WTC11 (cell line): ENCODE measurements around the gene ADH7. TPM values are rescaled to one million over a fixed set of nuclear protein-coding genes. Genes with fewer than 3 reads are reported as not detected.

Experiments
- ATAC-seq: fragments of 200-7000 bp; cut with Tn5 transposase; 2 replicates; pipeline ENCODE4 v1.10.0; 2021; ENCODE audit warnings: mild to moderate bottlenecking, moderate library complexity
- CTCF ChIA-PET: fragments of 300-600 bp; sonication (Branson Sonifier 250); formaldehyde crosslinking; loops from one replicate; lab custom pipeline; 2021; ENCODE audit warnings: antibody characterized with exemption; lab: Charles Lee
- POLR2A ChIA-PET: fragments of 350-600 bp; sonication (Branson Sonifier 250); formaldehyde crosslinking; loops from one replicate; lab custom pipeline; 2021; ENCODE audit warnings: antibody characterized with exemption; lab: Charles Lee
- DNase-seq: peaks from one replicate; pipeline ENCODE4 v3.0.0; 2021; ENCODE audit warnings: low spot score
- H3K27ac Mint-ChIP-seq: 2 replicates; pipeline ENCODE4 v1.8.0; 2021; ENCODE audit warnings: mixed read lengths
- H3K27me3 Mint-ChIP-seq: 2 replicates; pipeline ENCODE4 v1.8.0; 2021; ENCODE audit warnings: low read depth, mild to moderate bottlenecking, moderate library complexity, mixed read lengths
- H3K36me3 Mint-ChIP-seq: 2 replicates; pipeline ENCODE4 v1.8.0; 2021; ENCODE audit warnings: mixed read lengths
- H3K4me1 Mint-ChIP-seq: 2 replicates; pipeline ENCODE4 v1.8.0; 2022; ENCODE audit warnings: mixed read lengths
- H3K4me3 Mint-ChIP-seq: 2 replicates; pipeline ENCODE4 v1.8.0; 2021; ENCODE audit warnings: mild to moderate bottlenecking, moderate library complexity, mixed read lengths
- H3K9me3 Mint-ChIP-seq: 2 replicates; pipeline ENCODE4 v1.8.0; 2021; ENCODE audit warnings: mixed read lengths
- AR ChIP-seq: fragments of 250-450 bp; sonication (Bioruptor Pico); IDR thresholded peaks from 2 replicates; pipeline ENCODE4 v1.9.0; 2021; ENCODE audit warnings: mild to moderate bottlenecking
- ATF2 ChIP-seq: sonication (generic); formaldehyde crosslinking; IDR thresholded peaks from 2 replicates; pipeline ENCODE4 v1.8.1; 2022; ENCODE audit warnings: low read depth, missing genetic modification reagents, borderline replicate concordance
- CBFB ChIP-seq: sonication (generic); formaldehyde crosslinking; IDR thresholded peaks from 2 replicates; pipeline ENCODE4 v1.8.1; 2022; ENCODE audit warnings: mild to moderate bottlenecking, low read depth, missing genetic modification reagents
- CREM ChIP-seq: sonication (generic); formaldehyde crosslinking; IDR thresholded peaks from 2 replicates; pipeline ENCODE4 v1.8.1; 2022; ENCODE audit warnings: mild to moderate bottlenecking, missing genetic modification reagents, moderate library complexity
- ELF4 ChIP-seq: sonication (generic); formaldehyde crosslinking; IDR thresholded peaks from 2 replicates; pipeline ENCODE4 v1.8.1; 2022; ENCODE audit warnings: low read depth, mild to moderate bottlenecking, moderate library complexity, missing genetic modification reagents
- FOXK1 ChIP-seq: sonication (generic); formaldehyde crosslinking; IDR thresholded peaks from 2 replicates; pipeline ENCODE4 v1.8.0; 2022; ENCODE audit warnings: mild to moderate bottlenecking, moderate library complexity, missing genetic modification reagents
- FOXP1 ChIP-seq: sonication (generic); formaldehyde crosslinking; IDR thresholded peaks from 2 replicates; pipeline ENCODE4 v1.8.0; 2022; ENCODE audit warnings: missing genetic modification reagents, mild to moderate bottlenecking, moderate library complexity, borderline replicate concordance
- GABPB1 ChIP-seq: sonication (generic); formaldehyde crosslinking; IDR thresholded peaks from 2 replicates; pipeline ENCODE4 v1.8.1; 2023; ENCODE audit warnings: mild to moderate bottlenecking, missing genetic modification reagents
- GRHL2 ChIP-seq: fragments of 250-450 bp; sonication (Bioruptor Pico); IDR thresholded peaks from 2 replicates; pipeline ENCODE4 v1.8.0; 2022; ENCODE audit warnings: mild to moderate bottlenecking, moderate library complexity; ENCODE audit not compliant: insufficient replicate concordance, severe bottlenecking
- IRF2 ChIP-seq: sonication (generic); formaldehyde crosslinking; IDR thresholded peaks from 2 replicates; pipeline ENCODE4 v1.8.0; 2022; ENCODE audit warnings: low read depth, missing genetic modification reagents, borderline replicate concordance
- KAT7 ChIP-seq: sonication (generic); formaldehyde crosslinking; IDR thresholded peaks from 2 replicates; pipeline ENCODE4 v1.8.1; 2023; ENCODE audit warnings: missing genetic modification reagents, mild to moderate bottlenecking, borderline replicate concordance
- NR1H2 ChIP-seq: sonication (generic); formaldehyde crosslinking; IDR thresholded peaks from 2 replicates; pipeline ENCODE4 v1.9.0; 2021; ENCODE audit warnings: mild to moderate bottlenecking, moderate library complexity, missing genetic modification reagents
- PREB ChIP-seq: sonication (generic); formaldehyde crosslinking; IDR thresholded peaks from 2 replicates; pipeline ENCODE4 v1.8.1; 2022; ENCODE audit warnings: mild to moderate bottlenecking, missing genetic modification reagents, moderate library complexity, borderline replicate concordance
- SMAD3 ChIP-seq: sonication (generic); formaldehyde crosslinking; IDR thresholded peaks from 2 replicates; pipeline ENCODE4 v1.8.0; 2022; ENCODE audit warnings: missing genetic modification reagents, mild to moderate bottlenecking, borderline replicate concordance
- TEAD4 ChIP-seq: sonication (generic); formaldehyde crosslinking; IDR thresholded peaks from 2 replicates; pipeline ENCODE4 v1.8.0; 2022; ENCODE audit warnings: mild to moderate bottlenecking, missing genetic modification reagents
- USF2 ChIP-seq: sonication (generic); formaldehyde crosslinking; IDR thresholded peaks from 2 replicates; pipeline ENCODE4 v1.8.1; 2023; ENCODE audit warnings: mild to moderate bottlenecking, missing genetic modification reagents, moderate library complexity
- ZBTB21 ChIP-seq: sonication (generic); formaldehyde crosslinking; IDR thresholded peaks from 2 replicates; pipeline ENCODE4 v1.8.1; 2023; ENCODE audit warnings: mild to moderate bottlenecking, missing genetic modification reagents, borderline replicate concordance
- ZNF532 ChIP-seq: fragments of 250-450 bp; sonication (Bioruptor Pico); IDR thresholded peaks from 2 replicates; pipeline ENCODE4 v1.9.0; 2021; ENCODE audit warnings: mild to moderate bottlenecking, borderline replicate concordance
- ZSCAN18 ChIP-seq: fragments of 250-450 bp; sonication (Bioruptor Pico); IDR thresholded peaks from 2 replicates; pipeline ENCODE4 v2.1.2; 2022; ENCODE audit warnings: mild to moderate bottlenecking, moderate library complexity
- total RNA-seq: library from RNA; stranded (reverse); gene quantifications from 3 replicates; pipeline ENCODE4 v1.2.3, GENCODE V29; 2021

The ADH7 gene
- total RNA-seq, 1 experiment from 2014 or later, result not detected

GRCh38 chr4:99471349-99471748, 36.2 kb upstream of the ADH7 start:
- CTCF ChIA-PET, result interaction anchor here (0.5 to 1.8 kb wide), 9 partner anchors 8 to 1047 kb away, joined by 3 to 9 read pairs (median 5); partner anchors contain the start of gene MTTP
- TF ChIP-seq GABPB1 (no peak), FOXP1 (CRISPR knock-in tag) (no peak), USF2 (no peak), GRHL2 (CRISPR knock-in tag) (no peak), ZSCAN18 (no peak), AR (CRISPR knock-in tag) (no peak), CREM (CRISPR knock-in tag) (no peak)

GRCh38 chr4:99468889-99469288, 33.7 kb upstream of the ADH7 start:
- H3K4me1 Mint-ChIP-seq, result no peaks in the 10 kb centered on the region
- no peak for ATAC-seq
- POLR2A ChIA-PET, result no interaction called here
- H3K27me3 Mint-ChIP-seq, result no peaks in the 10 kb centered on the region; the same call in 1 of the 2 replicates
- H3K9me3 Mint-ChIP-seq, result no peaks in the 10 kb centered on the region
- CTCF ChIA-PET, result interaction anchor here (1.1 kb wide), 1 partner anchor 339 kb away, joined by 4 read pairs; no protein-coding TSS in a partner anchor
- no peak overlapping the region for H3K27ac Mint-ChIP-seq
- H3K36me3 Mint-ChIP-seq, result no peaks in the 10 kb centered on the region
- TF ChIP-seq FOXK1 (no peak), ZNF532 (CRISPR knock-in tag) (no peak), PREB (no peak), IRF2 (CRISPR knock-in tag) (no peak), KAT7 (CRISPR knock-in tag) (no peak), ZBTB21 (CRISPR knock-in tag) (no peak), CBFB (CRISPR knock-in tag) (no peak), TEAD4 (CRISPR knock-in tag) (no peak), ELF4 (CRISPR knock-in tag) (no peak), NR1H2 (CRISPR knock-in tag) (no peak), SMAD3 (no peak), ATF2 (CRISPR knock-in tag) (no peak)
- TF ChIP-seq, all 79 proteins: peak for 0
- DNase-seq, result no peak
- no peak overlapping the region for H3K4me3 Mint-ChIP-seq

More at GRCh38 chr4:99471349-99471748, 36.2 kb upstream of the ADH7 start:
- no peaks in the 10 kb centered on the region for H3K9me3 Mint-ChIP-seq
- POLR2A ChIA-PET, result no interaction called here
- H3K4me3 Mint-ChIP-seq, result no peak overlapping the region
- ATAC-seq, result peak; percentile 69
- no peak overlapping the region for H3K27ac Mint-ChIP-seq
- H3K4me1 Mint-ChIP-seq, result no peaks in the 10 kb centered on the region
- DNase-seq, result no peak
- H3K36me3 Mint-ChIP-seq, result no peaks in the 10 kb centered on the region
- no peaks in the 10 kb centered on the region for H3K27me3 Mint-ChIP-seq
